Fibroblast of lung (primary cell): ENCODE measurements around the gene MYO10. TPM values are rescaled to one million over a fixed set of nuclear protein-coding genes. Genes with fewer than 3 reads are reported as not detected.

Experiments used
- DNase-seq, 2 donors: peaks; one replicate each; pipeline versions ENCODE4 v3.0.0 to v3.0.0-alpha.2; 2010; ENCODE audit warnings: low read depth in 2 of 2
- H2AFZ ChIP-seq: 2 replicates; pipeline ENCODE4 v1.5.1; 2012; ENCODE audit warnings: low read length, control low read depth, inconsistent platforms
- H3K27ac ChIP-seq: 2 replicates; pipeline ENCODE4 v1.5.1; 2011; ENCODE audit warnings: low read length, control low read depth; ENCODE audit not compliant: insufficient read depth
- H3K27me3 ChIP-seq: 2 replicates; pipeline ENCODE4 v1.5.1; 2011; ENCODE audit warnings: mild to moderate bottlenecking, low read length; ENCODE audit not compliant: control insufficient read depth, insufficient read depth
- H3K36me3 ChIP-seq: 2 replicates; pipeline ENCODE4 v1.5.1; 2011; ENCODE audit warnings: low read length; ENCODE audit not compliant: control insufficient read depth, insufficient read depth
- H3K4me1 ChIP-seq: 2 replicates; pipeline ENCODE4 v1.5.1; 2011; ENCODE audit warnings: low read length; ENCODE audit not compliant: control insufficient read depth, insufficient read depth; ENCODE audit errors: extremely low read depth
- H3K4me2 ChIP-seq: 2 replicates; pipeline ENCODE4 v1.5.1; 2011; ENCODE audit warnings: low read length, control low read depth; ENCODE audit not compliant: insufficient read depth; ENCODE audit errors: extremely low read depth
- H3K4me3 ChIP-seq, 4 experiments: fragments of 200-600 bp in 1 of 4; sonication (generic) in 1 of 4; replicated peaks in 1 of 4; 2 replicates each; pipeline ENCODE4 v1.5.1; 2011 to 2016; ENCODE audit warnings: low read length in 4 of 4, low read depth in 3 of 4, mild to moderate bottlenecking in 3 of 4, control low read depth in 2 of 4, inconsistent platforms in 1 of 4, mixed read lengths in 1 of 4; ENCODE audit not compliant: insufficient read depth in 1 of 4; ENCODE audit errors: control extremely low read depth in 1 of 4
- H3K79me2 ChIP-seq: 2 replicates; pipeline ENCODE4 v1.5.1; 2012; ENCODE audit warnings: mild to moderate bottlenecking, low read length, inconsistent platforms; ENCODE audit not compliant: control insufficient read depth, insufficient read depth
- H3K9ac ChIP-seq: 2 replicates; pipeline ENCODE4 v1.5.1; 2011; ENCODE audit warnings: mild to moderate bottlenecking, low read length, control low read depth; ENCODE audit not compliant: insufficient read depth
- H3K9me3 ChIP-seq: 2 replicates; pipeline ENCODE4 v1.5.1; 2012; ENCODE audit warnings: low read depth, low read length; ENCODE audit not compliant: control insufficient read depth, insufficient read depth
- H4K20me1 ChIP-seq: 2 replicates; pipeline ENCODE4 v1.5.1; 2011; ENCODE audit warnings: low read length; ENCODE audit not compliant: control insufficient read depth, insufficient read depth; ENCODE audit errors: extremely low read depth
- EZH2 ChIP-seq: IDR thresholded peaks from 2 replicates; pipeline ENCODE4 v1.5.1; 2012; ENCODE audit warnings: low read length, control low read depth, mild to moderate bottlenecking; ENCODE audit errors: missing control alignments
- polyA plus RNA-seq, 2 donors: library from polyadenylated mRNA; depleted of rRNA in 1 of 2; stranded (reverse) in 1 of 2; unstranded in 1 of 2; fragments of >200 nt; gene quantifications; 2 replicates each; pipeline ENCODE4 v1.2.1, GENCODE V29; 2011 to 2012; ENCODE audit warnings: missing spikeins in 1 of 2
- total RNA-seq: library from RNA; depleted of rRNA; stranded (reverse); fragments of >200 nt; gene quantifications from 2 replicates; pipeline ENCODE4 v1.2.1, GENCODE V29; 2014
- TF ChIP-seq, protein P1 (sequence below), 2 donors: IDR thresholded peaks in 1 of 2; conservative IDR thresholded peaks in 1 of 2; 1 replicate in 1 of 2; 2 replicates in 1 of 2; pipeline ENCODE4 v1.5.1; 2011 to 2012; ENCODE audit warnings: low read length in 2 of 2, control low read depth in 1 of 2, inconsistent platforms in 1 of 2, low read depth in 1 of 2, mild to moderate bottlenecking in 1 of 2

Gene MYO10
- total and polyA plus RNA-seq, 2 donors (not counting 1 experiment from before 2014, with no cell fraction given): 16.6 to 82.2 TPM

DNA sequence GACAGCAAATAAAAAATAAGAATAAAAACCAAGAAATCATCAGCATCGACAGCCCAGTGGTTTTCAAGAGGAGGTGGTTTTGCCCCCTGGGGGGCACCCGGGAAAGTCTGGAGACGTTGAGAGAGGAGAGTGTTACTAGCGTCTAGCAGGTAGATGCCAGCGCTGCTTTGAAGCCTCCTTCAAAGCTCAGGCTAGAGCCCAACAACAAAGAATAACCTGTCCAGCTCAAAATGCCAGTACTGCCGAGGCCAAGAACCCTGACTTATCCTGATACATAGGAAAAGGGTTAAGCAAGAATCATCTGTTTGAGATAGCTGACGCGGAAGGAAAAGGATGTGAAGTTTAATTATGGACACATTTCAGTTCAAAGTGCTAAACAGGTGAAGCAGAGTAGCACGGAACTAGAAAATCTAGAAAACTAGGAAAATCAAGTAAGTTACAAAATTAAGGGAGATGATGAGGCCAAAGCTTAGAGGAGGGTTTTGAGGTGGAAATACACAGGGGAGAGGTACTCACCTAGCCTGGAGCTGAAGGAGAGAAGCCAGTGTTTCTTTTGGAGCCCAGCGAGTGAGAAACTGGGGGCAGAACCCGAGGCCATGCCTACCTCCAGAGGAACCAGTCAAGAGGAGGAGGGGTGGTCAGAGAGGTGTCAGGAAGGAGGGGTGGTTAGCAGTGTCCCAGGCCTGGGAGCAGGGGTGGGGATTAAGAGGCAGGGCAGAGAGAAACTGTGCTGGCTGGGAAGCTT, 198.3 kb downstream of the MYO10 start:
- Histone ChIP-seq H3K27ac (no peak overlapping the region), H3K4me1 (peaks cover 6% of the 10 kb centered on the region), H3K9ac (no peak overlapping the region), H3K4me2 (no peak overlapping the region), H3K27me3 (no peaks in the 10 kb centered on the region), H4K20me1 (no peaks in the 10 kb centered on the region), H3K4me3 (peak overlapping the region in 1 of 4 experiments; percentile 55), H3K79me2 (no peaks in the 10 kb centered on the region), H2AFZ (no peak overlapping the region), H3K36me3 (peaks cover 1% of the 10 kb centered on the region), H3K9me3 (no peaks in the 10 kb centered on the region)
- no peak for DNase-seq
- TF ChIP-seq, protein P1, sequence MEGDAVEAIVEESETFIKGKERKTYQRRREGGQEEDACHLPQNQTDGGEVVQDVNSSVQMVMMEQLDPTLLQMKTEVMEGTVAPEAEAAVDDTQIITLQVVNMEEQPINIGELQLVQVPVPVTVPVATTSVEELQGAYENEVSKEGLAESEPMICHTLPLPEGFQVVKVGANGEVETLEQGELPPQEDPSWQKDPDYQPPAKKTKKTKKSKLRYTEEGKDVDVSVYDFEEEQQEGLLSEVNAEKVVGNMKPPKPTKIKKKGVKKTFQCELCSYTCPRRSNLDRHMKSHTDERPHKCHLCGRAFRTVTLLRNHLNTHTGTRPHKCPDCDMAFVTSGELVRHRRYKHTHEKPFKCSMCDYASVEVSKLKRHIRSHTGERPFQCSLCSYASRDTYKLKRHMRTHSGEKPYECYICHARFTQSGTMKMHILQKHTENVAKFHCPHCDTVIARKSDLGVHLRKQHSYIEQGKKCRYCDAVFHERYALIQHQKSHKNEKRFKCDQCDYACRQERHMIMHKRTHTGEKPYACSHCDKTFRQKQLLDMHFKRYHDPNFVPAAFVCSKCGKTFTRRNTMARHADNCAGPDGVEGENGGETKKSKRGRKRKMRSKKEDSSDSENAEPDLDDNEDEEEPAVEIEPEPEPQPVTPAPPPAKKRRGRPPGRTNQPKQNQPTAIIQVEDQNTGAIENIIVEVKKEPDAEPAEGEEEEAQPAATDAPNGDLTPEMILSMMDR (conservative IDR thresholded peaks at IDR 0.05 in 1 of 2, IDR thresholded peaks at IDR 0.05 in 1 of 2; ENCODE audit: low read depth in 1 of 2, low read length in 2 of 2): no peak
- TF ChIP-seq EZH2: no peak

DNA sequence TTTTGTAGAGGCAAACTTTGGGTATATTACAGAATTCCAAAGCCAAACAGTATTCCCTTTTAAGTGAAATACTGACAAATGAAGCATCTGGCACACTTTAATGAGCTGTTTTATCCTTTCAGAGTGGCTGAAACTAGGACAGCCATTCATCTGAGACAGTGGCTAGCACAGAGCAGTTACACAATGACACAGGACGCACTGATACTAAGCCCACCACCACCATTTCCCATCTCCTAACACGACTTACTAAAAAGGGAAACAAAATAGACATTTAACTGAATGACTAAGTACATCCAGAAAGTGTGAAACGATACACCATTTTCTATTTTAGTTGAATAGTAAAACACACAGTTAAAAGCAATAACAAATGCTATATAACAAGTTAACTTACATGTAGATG, 198.9 kb downstream of the MYO10 start:
- H2AFZ ChIP-seq: no peak overlapping the region
- peak overlapping the region in 1 of 4 experiments; percentile 55 for H3K4me3 ChIP-seq
- no peaks in the 10 kb centered on the region for H3K9me3 ChIP-seq
- no peak overlapping the region for H3K27ac ChIP-seq
- no peaks in the 10 kb centered on the region for H4K20me1 ChIP-seq
- no peaks in the 10 kb centered on the region for H3K27me3 ChIP-seq
- TF ChIP-seq, protein P1 (conservative IDR thresholded peaks at IDR 0.05 in 1 of 2, IDR thresholded peaks at IDR 0.05 in 1 of 2; ENCODE audit: low read depth in 1 of 2, low read length in 2 of 2): no peak
- TF ChIP-seq EZH2: no peak
- H3K4me2 ChIP-seq: no peak overlapping the region
- H3K4me1 ChIP-seq: peaks cover 6% of the 10 kb centered on the region
- no peaks in the 10 kb centered on the region for H3K79me2 ChIP-seq
- no peak for DNase-seq
- H3K36me3 ChIP-seq: peaks cover 3% of the 10 kb centered on the region
- no peak overlapping the region for H3K9ac ChIP-seq

GRCh38 chr5:16736158-16736995, 199.7 kb downstream of the MYO10 start:
- Histone ChIP-seq H3K27ac (peak overlapping the region; percentile 19), H3K79me2 (no peaks in the 10 kb centered on the region), H3K9ac (no peak overlapping the region), H3K9me3 (no peaks in the 10 kb centered on the region), H4K20me1 (no peaks in the 10 kb centered on the region), H3K4me1 (peaks cover 3% of the 10 kb centered on the region), H3K27me3 (no peaks in the 10 kb centered on the region), H2AFZ (no peak overlapping the region), H3K36me3 (peaks cover 6% of the 10 kb centered on the region), H3K4me2 (peak overlapping the region; percentile 42), H3K4me3 (peak overlapping the region in 1 of 4 experiments; percentile 55)
- TF ChIP-seq, protein P1 (conservative IDR thresholded peaks at IDR 0.05 in 1 of 2, IDR thresholded peaks at IDR 0.05 in 1 of 2; ENCODE audit: low read depth in 1 of 2, low read length in 2 of 2): no peak
- no peak for TF ChIP-seq EZH2
- DNase-seq: peak; percentile 78 to 91
